ENCODE data around the gene PINLYP. TPM values are rescaled to one million over a fixed set of nuclear protein-coding genes. Genes with fewer than 3 reads are reported as not detected.

The PINLYP gene
- total RNA-seq, 1 experiment from 2014 or later, result not detected

DNA sequence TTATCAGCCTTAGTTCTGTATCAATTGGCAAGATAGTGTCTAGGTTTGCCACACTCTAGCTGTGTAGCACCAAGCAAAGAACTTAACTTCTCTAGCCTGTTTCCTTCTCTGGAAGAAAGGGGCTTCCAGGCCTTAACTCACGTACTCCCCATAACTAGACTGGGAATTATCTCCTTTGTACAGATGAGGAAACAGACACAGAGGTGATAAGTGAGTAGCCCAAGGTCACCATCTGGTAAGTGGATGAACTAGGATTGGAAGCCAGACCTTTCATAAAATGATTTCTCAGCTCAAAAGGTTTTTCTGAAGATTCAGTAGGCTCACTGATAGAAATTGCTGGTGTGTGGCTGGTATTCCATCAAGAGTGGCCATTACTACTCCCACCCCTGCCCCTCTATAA, 40.7 kb downstream of the PINLYP start:
- peaks cover 30% of the 10 kb centered on the region for H3K36me3 Mint-ChIP-seq (ENCODE audit: insufficient read depth, unreplicated experiment)
- H3K9me3 Mint-ChIP-seq (ENCODE audit: unreplicated experiment), result no peaks in the 10 kb centered on the region
- no peak overlapping the region for H3K27ac Mint-ChIP-seq (ENCODE audit: unreplicated experiment)
- no TSS peak for BruUV-seq (replicated peaks)
- TF ChIP-seq, protein P1, sequence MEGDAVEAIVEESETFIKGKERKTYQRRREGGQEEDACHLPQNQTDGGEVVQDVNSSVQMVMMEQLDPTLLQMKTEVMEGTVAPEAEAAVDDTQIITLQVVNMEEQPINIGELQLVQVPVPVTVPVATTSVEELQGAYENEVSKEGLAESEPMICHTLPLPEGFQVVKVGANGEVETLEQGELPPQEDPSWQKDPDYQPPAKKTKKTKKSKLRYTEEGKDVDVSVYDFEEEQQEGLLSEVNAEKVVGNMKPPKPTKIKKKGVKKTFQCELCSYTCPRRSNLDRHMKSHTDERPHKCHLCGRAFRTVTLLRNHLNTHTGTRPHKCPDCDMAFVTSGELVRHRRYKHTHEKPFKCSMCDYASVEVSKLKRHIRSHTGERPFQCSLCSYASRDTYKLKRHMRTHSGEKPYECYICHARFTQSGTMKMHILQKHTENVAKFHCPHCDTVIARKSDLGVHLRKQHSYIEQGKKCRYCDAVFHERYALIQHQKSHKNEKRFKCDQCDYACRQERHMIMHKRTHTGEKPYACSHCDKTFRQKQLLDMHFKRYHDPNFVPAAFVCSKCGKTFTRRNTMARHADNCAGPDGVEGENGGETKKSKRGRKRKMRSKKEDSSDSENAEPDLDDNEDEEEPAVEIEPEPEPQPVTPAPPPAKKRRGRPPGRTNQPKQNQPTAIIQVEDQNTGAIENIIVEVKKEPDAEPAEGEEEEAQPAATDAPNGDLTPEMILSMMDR (IDR thresholded peaks at IDR 0.05; ENCODE audit: insufficient read depth in 1 of 2, low read depth in 1 of 2, low read length in 1 of 2, severe bottlenecking in 1 of 2, unreplicated experiment in 1 of 2), result no peak
- Histone ChIP-seq H3K4me1 (peaks cover 4% of the 10 kb centered on the region; the same call in 1 of the 2 replicates), H3K4me3 (ENCODE audit: low read depth, low read length) (no peak overlapping the region), H3K27me3 (replicated peaks; ENCODE audit: control insufficient read depth, insufficient read depth, low read length) (no peaks in the 10 kb centered on the region), H3K36me3 (ENCODE audit: control insufficient read depth, insufficient read depth, low read length) (peaks cover 1% of the 10 kb centered on the region; the same call in 1 of the 2 replicates), H3K9me3 (no peaks in the 10 kb centered on the region)
- no peaks in the 10 kb centered on the region for H3K27me3 Mint-ChIP-seq (ENCODE audit: insufficient read depth, unreplicated experiment)
- CTCF ChIA-PET, result interaction anchor here (0.5 kb wide), 1 partner anchor 66 kb away, joined by 3 read pairs; no protein-coding TSS in a partner anchor
- DNase-seq, result no peak
- H3K4me3 Mint-ChIP-seq (ENCODE audit: unreplicated experiment), result no peak overlapping the region
- POLR2A ChIA-PET, result no interaction called here
- H3K4me1 Mint-ChIP-seq (ENCODE audit: low read depth, unreplicated experiment), result peaks cover 8% of the 10 kb centered on the region
- intact Hi-C loops (cut with micrococcal nuclease; ENCODE audit: unreplicated experiment), result no loop called here

DNA sequence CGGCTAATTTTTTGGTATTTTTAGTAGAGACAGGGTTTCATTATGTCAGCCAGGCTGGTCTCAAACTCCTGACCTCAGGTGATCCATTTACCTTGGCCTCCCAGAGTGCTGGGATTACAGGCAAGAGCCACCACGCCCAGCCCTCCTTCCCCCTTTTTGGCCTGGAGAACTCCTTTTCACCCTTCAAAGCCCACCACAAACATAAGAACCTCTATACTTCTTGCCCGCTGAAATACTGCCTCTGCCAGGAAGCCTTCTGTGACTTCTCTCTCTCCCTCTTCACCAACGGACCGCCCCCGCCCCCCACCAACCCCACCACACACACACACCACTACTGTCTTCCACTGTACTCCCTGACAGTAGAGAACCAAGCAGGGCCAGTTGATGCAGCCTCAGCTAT, 41.4 kb downstream of the PINLYP start:
- ChIA-PET POLR2A (no interaction called here), CTCF (no interaction called here)
- TF ChIP-seq, protein P1 (IDR thresholded peaks at IDR 0.05; ENCODE audit: insufficient read depth in 1 of 2, low read depth in 1 of 2, low read length in 1 of 2, severe bottlenecking in 1 of 2, unreplicated experiment in 1 of 2), result no peak
- Mint-ChIP-seq H3K27me3 (ENCODE audit: insufficient read depth, unreplicated experiment) (no peaks in the 10 kb centered on the region), H3K4me1 (ENCODE audit: low read depth, unreplicated experiment) (peaks cover 8% of the 10 kb centered on the region), H3K9me3 (ENCODE audit: unreplicated experiment) (no peaks in the 10 kb centered on the region), H3K4me3 (ENCODE audit: unreplicated experiment) (no peak overlapping the region), H3K36me3 (ENCODE audit: insufficient read depth, unreplicated experiment) (peaks cover 24% of the 10 kb centered on the region), H3K27ac (ENCODE audit: unreplicated experiment) (no peak overlapping the region)
- DNase-seq, result no peak
- no TSS peak for BruUV-seq (replicated peaks)
- Histone ChIP-seq H3K9me3 (no peaks in the 10 kb centered on the region), H3K27me3 (replicated peaks; ENCODE audit: control insufficient read depth, insufficient read depth, low read length) (no peaks in the 10 kb centered on the region), H3K4me1 (peaks cover 4% of the 10 kb centered on the region; the same call in 1 of the 2 replicates), H3K36me3 (ENCODE audit: control insufficient read depth, insufficient read depth, low read length) (peaks cover 1% of the 10 kb centered on the region; the same call in 1 of the 2 replicates), H3K4me3 (ENCODE audit: low read depth, low read length) (no peak overlapping the region)
- intact Hi-C loops (cut with micrococcal nuclease; ENCODE audit: unreplicated experiment), result no loop called here

DNA sequence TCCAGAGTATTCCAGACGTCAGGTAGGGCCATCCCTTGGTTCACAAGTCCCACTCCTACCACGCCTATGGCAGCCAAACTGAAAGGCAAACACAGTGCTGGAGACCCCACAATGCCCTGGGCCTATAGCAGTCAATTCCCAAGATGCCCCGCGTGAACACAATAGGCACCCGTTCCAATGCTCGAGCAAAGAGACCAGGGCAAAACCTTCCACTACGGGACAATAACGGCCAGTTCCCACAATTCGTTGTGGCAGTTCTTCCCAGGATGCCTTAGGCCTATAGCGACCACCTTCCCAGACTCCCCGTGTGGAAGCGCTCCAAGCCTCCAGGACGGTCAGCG, 43.3 kb downstream of the PINLYP start:
- Mint-ChIP-seq H3K27ac (ENCODE audit: unreplicated experiment) (peak overlapping the region; percentile 100), H3K4me1 (ENCODE audit: low read depth, unreplicated experiment) (peaks cover 8% of the 10 kb centered on the region), H3K27me3 (ENCODE audit: insufficient read depth, unreplicated experiment) (no peaks in the 10 kb centered on the region), H3K36me3 (ENCODE audit: insufficient read depth, unreplicated experiment) (peaks cover 17% of the 10 kb centered on the region), H3K9me3 (ENCODE audit: unreplicated experiment) (no peaks in the 10 kb centered on the region), H3K4me3 (ENCODE audit: unreplicated experiment) (peak overlapping the region; percentile 96)
- no peak for DNase-seq
- H3K4me3 ChIP-seq (ENCODE audit: low read depth, low read length), result peak overlapping the region; percentile 90
- H3K4me1 ChIP-seq, result peaks cover 4% of the 10 kb centered on the region; the same call in 1 of the 2 replicates
- no peaks in the 10 kb centered on the region for H3K9me3 ChIP-seq
- POLR2A ChIA-PET, result interaction anchor here (1.7 kb wide), 1 partner anchor 50 kb away, joined by 4 read pairs; no protein-coding TSS in a partner anchor
- TF ChIP-seq, protein P1 (IDR thresholded peaks at IDR 0.05; ENCODE audit: insufficient read depth in 1 of 2, low read depth in 1 of 2, low read length in 1 of 2, severe bottlenecking in 1 of 2, unreplicated experiment in 1 of 2), result no peak
- TSS peak; percentile 78 for BruUV-seq (replicated peaks)
- CTCF ChIA-PET, result interaction anchor here (0.7 kb wide), 1 partner anchor 1169 kb away, joined by 4 read pairs; no protein-coding TSS in a partner anchor
- no peaks in the 10 kb centered on the region for H3K27me3 ChIP-seq (replicated peaks; ENCODE audit: control insufficient read depth, insufficient read depth, low read length)
- intact Hi-C loops (cut with micrococcal nuclease; ENCODE audit: unreplicated experiment), result loop anchor here (1.0 to 2.0 kb wide), 3 partner anchors 16 to 49 kb away; partner anchors contain the start of genes IRGQ and ZNF576
- no peaks in the 10 kb centered on the region for H3K36me3 ChIP-seq (ENCODE audit: control insufficient read depth, insufficient read depth, low read length)

Measured in Caco-2 (cell line).